Measurements from ENCODE around the gene ARHGEF17.

The ARHGEF17 gene

DNA sequence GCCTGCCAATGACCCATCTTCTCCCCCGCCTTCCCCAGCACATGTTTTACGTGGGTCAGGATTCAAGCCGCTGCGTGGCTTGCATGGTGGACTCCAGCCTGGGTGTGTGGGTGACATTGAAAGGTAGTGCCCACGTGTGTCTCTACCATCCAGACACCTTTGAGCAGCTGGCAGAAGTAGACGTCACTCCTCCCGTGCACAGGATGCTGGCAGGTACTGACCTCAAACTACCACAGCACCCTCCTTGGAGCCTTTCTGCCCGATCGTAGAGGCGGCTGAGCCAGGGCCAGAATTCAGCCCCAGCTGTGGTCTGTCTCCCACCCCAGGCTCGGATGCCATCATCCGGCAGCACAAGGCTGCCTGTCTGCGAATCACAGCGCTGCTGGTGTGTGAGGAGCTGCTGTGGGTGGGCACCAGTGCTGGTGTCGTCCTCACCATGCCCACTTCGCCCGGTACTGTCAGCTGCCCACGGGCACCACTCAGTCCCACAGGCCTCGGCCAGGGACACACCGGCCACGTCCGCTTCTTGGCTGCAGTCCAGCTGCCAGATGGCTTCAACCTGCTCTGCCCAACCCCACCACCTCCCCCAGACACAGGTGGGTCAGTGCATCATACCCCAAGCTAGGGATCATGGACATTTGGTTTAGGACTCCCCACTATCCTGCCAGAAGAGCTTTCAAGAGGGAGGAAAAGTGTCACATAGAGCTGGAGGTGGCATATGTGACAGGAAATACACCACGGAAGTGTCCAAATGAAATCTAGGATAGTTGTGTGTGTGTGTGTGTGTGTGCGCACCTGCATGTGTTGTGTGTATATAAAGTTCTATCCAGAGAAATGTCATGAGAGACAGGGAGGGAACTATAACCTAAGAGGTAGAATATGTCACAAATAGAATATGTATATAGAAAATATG is 57.5 kb downstream of the ARHGEF17 start:
- DNase-seq (ENCODE audit: low spot score): no peak
- Mint-ChIP-seq H3K4me3 (peak overlapping the region; percentile 48), H3K36me3 (ENCODE audit: low read depth) (peaks cover 5% of the 10 kb centered on the region), H3K9me3 (no peaks in the 10 kb centered on the region), H3K4me1 (ENCODE audit: low read depth) (peaks cover 15% of the 10 kb centered on the region), H3K27ac (peak overlapping the region; percentile 85), H3K27me3 (ENCODE audit: low read depth) (no peaks in the 10 kb centered on the region)

DNA sequence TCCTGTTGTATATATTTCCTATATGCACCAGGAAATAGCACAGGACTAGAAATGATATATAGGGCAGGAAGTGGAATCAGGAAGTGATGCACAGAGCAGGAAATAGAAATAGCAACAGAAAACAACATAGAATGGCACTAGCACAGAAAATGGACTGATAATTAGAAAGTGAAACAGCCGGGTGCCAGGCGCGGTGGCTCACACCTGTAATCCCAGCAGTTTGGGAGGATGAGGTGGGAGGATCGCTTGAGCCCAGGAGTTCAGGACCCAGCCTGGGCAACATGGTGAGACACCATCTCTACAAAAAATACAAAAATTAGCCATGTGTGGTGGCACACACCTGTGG is 58.2 kb downstream of the ARHGEF17 start:
- peak overlapping the region; percentile 85 for H3K27ac Mint-ChIP-seq
- H3K4me1 Mint-ChIP-seq (ENCODE audit: low read depth): peaks cover 15% of the 10 kb centered on the region
- no peaks in the 10 kb centered on the region for H3K27me3 Mint-ChIP-seq (ENCODE audit: low read depth)
- peak overlapping the region; percentile 48 for H3K4me3 Mint-ChIP-seq
- peaks cover 5% of the 10 kb centered on the region for H3K36me3 Mint-ChIP-seq (ENCODE audit: low read depth)
- no peak for DNase-seq (ENCODE audit: low spot score)
- H3K9me3 Mint-ChIP-seq: no peaks in the 10 kb centered on the region

GRCh38 chr11:73366953-73367352 is 58.9 kb downstream of the ARHGEF17 start:
- Mint-ChIP-seq H3K4me1 (ENCODE audit: low read depth) (peaks cover 15% of the 10 kb centered on the region), H3K4me3 (no peak overlapping the region), H3K9me3 (no peaks in the 10 kb centered on the region), H3K36me3 (ENCODE audit: low read depth) (peaks cover 5% of the 10 kb centered on the region), H3K27me3 (ENCODE audit: low read depth) (no peaks in the 10 kb centered on the region), H3K27ac (peak overlapping the region; percentile 85)
- DNase-seq (ENCODE audit: low spot score): no peak

DNA sequence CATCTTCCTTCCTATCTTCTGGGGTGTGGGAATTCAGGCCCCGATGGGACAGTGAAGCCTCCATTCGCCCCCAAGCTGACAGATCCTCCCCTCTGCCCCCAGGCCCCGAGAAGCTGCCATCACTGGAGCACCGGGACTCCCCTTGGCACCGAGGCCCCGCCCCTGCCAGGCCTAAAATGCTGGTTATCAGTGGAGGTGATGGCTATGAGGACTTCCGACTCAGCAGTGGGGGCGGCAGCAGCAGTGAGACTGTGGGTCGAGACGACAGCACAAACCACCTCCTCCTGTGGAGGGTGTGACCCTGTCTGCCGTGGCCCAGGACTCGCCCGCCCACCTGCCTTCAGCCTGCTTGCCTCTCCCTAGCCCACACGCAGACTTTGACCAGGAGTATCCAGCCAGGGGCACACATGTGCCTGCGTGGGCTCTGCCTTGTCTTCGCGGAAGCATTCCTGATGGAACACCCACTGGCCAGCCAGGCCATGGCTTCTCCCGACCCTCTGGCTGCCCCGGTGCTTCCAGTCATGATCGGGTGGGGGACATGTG is 59.5 kb downstream of the ARHGEF17 start:
- peak; percentile 24 for DNase-seq (ENCODE audit: low spot score)
- Mint-ChIP-seq H3K4me3 (no peak overlapping the region), H3K9me3 (no peaks in the 10 kb centered on the region), H3K27ac (peak overlapping the region; percentile 85), H3K36me3 (ENCODE audit: low read depth) (peaks cover 5% of the 10 kb centered on the region), H3K27me3 (ENCODE audit: low read depth) (no peaks in the 10 kb centered on the region), H3K4me1 (ENCODE audit: low read depth) (peaks cover 15% of the 10 kb centered on the region)

DNA sequence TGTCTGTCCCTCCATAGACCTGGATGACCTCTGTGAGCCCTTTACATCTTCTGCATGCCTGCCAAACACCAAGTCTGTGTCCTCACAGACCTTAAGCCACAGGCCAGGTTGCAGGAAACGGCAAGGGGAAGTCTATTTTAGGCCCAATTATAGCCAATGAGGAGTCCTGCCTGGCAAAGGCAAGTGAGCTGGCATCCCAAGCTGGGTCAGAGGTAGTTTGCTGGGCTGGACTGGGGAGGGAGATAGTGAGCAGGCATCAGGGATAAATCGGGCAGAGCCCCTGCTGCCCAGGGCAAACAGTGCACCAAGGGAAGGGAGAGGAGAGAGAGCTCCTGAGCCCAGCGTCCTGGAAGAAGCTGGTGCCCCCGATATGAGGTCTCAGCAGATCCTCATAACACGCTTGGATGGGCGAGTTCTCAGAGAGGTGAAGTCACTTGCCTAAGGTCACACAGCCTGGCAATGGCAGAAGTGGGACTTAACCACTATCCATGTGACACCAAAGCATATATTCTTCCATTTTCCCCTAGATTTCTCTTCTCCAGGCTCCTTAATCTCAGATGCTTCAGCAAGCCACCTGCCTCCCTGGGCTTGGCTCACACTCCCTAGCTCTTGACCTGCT is 64.4 kb downstream of the ARHGEF17 start:
- H3K4me3 Mint-ChIP-seq: no peak overlapping the region
- H3K36me3 Mint-ChIP-seq (ENCODE audit: low read depth): peaks cover 4% of the 10 kb centered on the region
- no peaks in the 10 kb centered on the region for H3K9me3 Mint-ChIP-seq
- no peak overlapping the region for H3K27ac Mint-ChIP-seq
- DNase-seq (ENCODE audit: low spot score): no peak
- H3K27me3 Mint-ChIP-seq (ENCODE audit: low read depth): no peaks in the 10 kb centered on the region
- peaks cover 14% of the 10 kb centered on the region for H3K4me1 Mint-ChIP-seq (ENCODE audit: low read depth)

- no peaks in the 10 kb centered on the region for H3K27me3 Mint-ChIP-seq (ENCODE audit: low read depth)
- no peak for DNase-seq (ENCODE audit: low spot score)
- peaks cover 26% of the 10 kb centered on the region for H3K4me1 Mint-ChIP-seq (ENCODE audit: low read depth)
- peaks cover 6% of the 10 kb centered on the region for H3K36me3 Mint-ChIP-seq (ENCODE audit: low read depth)
- H3K27ac Mint-ChIP-seq: no peak overlapping the region
- H3K9me3 Mint-ChIP-seq: no peaks in the 10 kb centered on the region
- no peak overlapping the region for H3K4me3 Mint-ChIP-seq
These were observed 66.1 kb downstream of the ARHGEF17 start for GRCh38 chr11:73374151-73374550.

- peak overlapping the region; percentile 65 for H3K4me3 Mint-ChIP-seq
- DNase-seq (ENCODE audit: low spot score): no peak
- H3K36me3 Mint-ChIP-seq (ENCODE audit: low read depth): peaks cover 6% of the 10 kb centered on the region
- H3K9me3 Mint-ChIP-seq: no peaks in the 10 kb centered on the region
- peaks cover 26% of the 10 kb centered on the region for H3K4me1 Mint-ChIP-seq (ENCODE audit: low read depth)
- peak overlapping the region; percentile 87 for H3K27ac Mint-ChIP-seq
- no peaks in the 10 kb centered on the region for H3K27me3 Mint-ChIP-seq (ENCODE audit: low read depth)
These were observed 67.7 kb downstream of the ARHGEF17 start for GRCh38 chr11:73375830-73376159.

DNA sequence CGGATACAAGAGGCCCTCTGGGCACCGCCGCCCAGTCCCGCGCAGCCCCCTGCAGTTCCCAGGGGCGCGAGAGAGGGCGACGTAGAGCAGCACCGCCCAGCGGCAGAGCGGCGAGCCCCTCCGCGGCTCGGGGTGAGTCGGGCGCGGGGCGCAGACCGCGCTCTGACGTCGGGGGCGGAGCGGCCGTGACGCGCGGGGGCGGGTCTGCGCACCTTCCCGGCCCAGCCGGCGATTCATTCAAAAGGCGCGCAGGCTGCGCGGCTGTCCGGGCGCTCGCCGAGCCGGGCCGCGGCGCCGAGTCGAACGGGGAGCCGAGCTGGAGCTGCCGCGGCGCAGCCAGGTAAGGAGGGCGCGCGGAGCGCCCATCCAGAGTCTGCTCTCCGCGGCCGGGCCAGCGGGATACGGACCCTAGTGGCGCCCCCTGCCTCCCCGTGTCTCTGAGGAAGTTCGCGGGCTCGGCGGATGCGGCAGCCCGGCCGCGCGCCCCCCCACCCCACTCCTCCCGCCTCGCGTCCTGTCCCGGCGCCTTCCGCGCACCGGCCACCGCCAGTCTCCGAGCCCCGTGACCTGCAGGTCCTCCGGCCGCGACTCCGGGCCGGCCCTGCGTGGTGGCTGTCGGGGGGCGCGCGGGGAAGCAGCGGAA is 68.2 kb downstream of the ARHGEF17 start, which contains the start of gene RELT:
Gene RELT, plus strand, starts transcription at position 240 of the 643 bp plus-strand sequence. CDS start 12,738 bp downstream, outside the sequence.
- Mint-ChIP-seq H3K4me3 (peak within 1 kb of the TSS; percentile 100), H3K36me3 (ENCODE audit: low read depth) (peaks cover 6% of the 10 kb centered on the region), H3K27me3 (ENCODE audit: low read depth) (no peaks in the 10 kb centered on the region), H3K27ac (peak within 1 kb of the TSS; percentile 100), H3K9me3 (no peaks in the 10 kb centered on the region), H3K4me1 (ENCODE audit: low read depth) (peaks cover 29% of the 10 kb centered on the region)
- DNase-seq (ENCODE audit: low spot score): peak; percentile 95

GRCh38 chr11:73376803-73377629 is 68.9 kb downstream of the ARHGEF17 start:
- Mint-ChIP-seq H3K27ac (peak overlapping the region; percentile 100), H3K4me3 (peak overlapping the region; percentile 100), H3K4me1 (ENCODE audit: low read depth) (peaks cover 31% of the 10 kb centered on the region), H3K9me3 (no peaks in the 10 kb centered on the region), H3K36me3 (ENCODE audit: low read depth) (peaks cover 6% of the 10 kb centered on the region), H3K27me3 (ENCODE audit: low read depth) (no peaks in the 10 kb centered on the region)
- peak; percentile 68 for DNase-seq (ENCODE audit: low spot score)

GRCh38 chr11:73379189-73379880 is 71.3 kb downstream of the ARHGEF17 start:
- Mint-ChIP-seq H3K27ac (no peak overlapping the region), H3K9me3 (no peaks in the 10 kb centered on the region), H3K4me3 (no peak overlapping the region), H3K4me1 (ENCODE audit: low read depth) (peaks cover 44% of the 10 kb centered on the region), H3K36me3 (ENCODE audit: low read depth) (peaks cover 6% of the 10 kb centered on the region), H3K27me3 (ENCODE audit: low read depth) (no peaks in the 10 kb centered on the region)
- no peak for DNase-seq (ENCODE audit: low spot score)

DNA sequence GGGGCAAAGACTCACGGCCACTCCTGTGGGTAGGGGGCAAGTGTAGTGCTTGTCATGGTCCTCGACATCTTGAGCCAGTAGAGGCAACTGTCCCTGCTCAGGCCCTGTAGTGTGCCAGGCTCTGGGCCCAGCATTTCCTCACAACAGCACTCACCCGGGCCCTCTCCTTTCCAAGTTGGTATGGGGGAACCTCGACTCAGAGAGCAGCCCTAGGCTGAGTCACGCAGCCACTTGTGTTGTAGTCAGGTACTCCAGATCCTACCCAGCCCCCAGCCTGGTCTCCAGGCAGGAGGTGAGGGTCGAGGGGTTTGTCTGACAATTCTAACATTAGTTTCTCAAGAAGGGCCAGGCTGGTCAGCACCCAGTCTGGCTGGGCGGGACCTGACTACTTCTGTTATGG is 72.3 kb downstream of the ARHGEF17 start:
- H3K36me3 Mint-ChIP-seq (ENCODE audit: low read depth): peaks cover 6% of the 10 kb centered on the region
- peaks cover 52% of the 10 kb centered on the region for H3K4me1 Mint-ChIP-seq (ENCODE audit: low read depth)
- H3K27ac Mint-ChIP-seq: peak overlapping the region; percentile 12
- DNase-seq (ENCODE audit: low spot score): no peak
- H3K4me3 Mint-ChIP-seq: no peak overlapping the region
- no peaks in the 10 kb centered on the region for H3K27me3 Mint-ChIP-seq (ENCODE audit: low read depth)
- H3K9me3 Mint-ChIP-seq: no peaks in the 10 kb centered on the region

- H3K27ac Mint-ChIP-seq: peak overlapping the region; percentile 12
- H3K4me3 Mint-ChIP-seq: no peak overlapping the region
- H3K27me3 Mint-ChIP-seq (ENCODE audit: low read depth): no peaks in the 10 kb centered on the region
- H3K4me1 Mint-ChIP-seq (ENCODE audit: low read depth): peaks cover 53% of the 10 kb centered on the region
- peaks cover 6% of the 10 kb centered on the region for H3K36me3 Mint-ChIP-seq (ENCODE audit: low read depth)
- no peak for DNase-seq (ENCODE audit: low spot score)
- no peaks in the 10 kb centered on the region for H3K9me3 Mint-ChIP-seq
These were observed 72.9 kb downstream of the ARHGEF17 start for GRCh38 chr11:73380897-73381410.

DNA sequence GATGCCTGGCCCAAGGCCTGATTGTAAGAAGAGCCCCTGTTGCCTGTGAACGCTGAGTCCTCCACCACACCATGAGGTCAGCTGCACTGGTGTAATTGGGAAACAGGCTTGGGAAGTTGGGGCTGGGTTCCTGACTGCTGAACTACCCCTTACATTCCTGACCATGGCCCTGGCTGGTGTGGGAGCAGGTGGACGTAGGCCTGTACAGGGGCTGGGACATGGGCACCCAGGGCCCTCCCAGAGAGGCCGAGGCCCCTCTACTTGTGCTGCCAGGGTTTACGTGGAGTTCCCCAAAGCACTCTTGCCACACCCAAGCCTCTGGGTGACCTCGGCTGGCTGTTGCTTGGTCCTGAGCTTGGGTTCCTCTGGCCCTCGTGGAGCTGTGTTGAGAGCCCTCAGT is 73.5 kb downstream of the ARHGEF17 start:
- Mint-ChIP-seq H3K36me3 (ENCODE audit: low read depth) (peaks cover 6% of the 10 kb centered on the region), H3K27me3 (ENCODE audit: low read depth) (no peaks in the 10 kb centered on the region), H3K4me3 (no peak overlapping the region), H3K9me3 (no peaks in the 10 kb centered on the region), H3K27ac (no peak overlapping the region), H3K4me1 (ENCODE audit: low read depth) (peaks cover 58% of the 10 kb centered on the region)
- no peak for DNase-seq (ENCODE audit: low spot score)
